Keratinocyte (primary cell): Measurements from ENCODE around the gene CACNG7. TPM values are rescaled to one million over a fixed set of nuclear protein-coding genes. Genes with fewer than 3 reads are reported as not detected.

Source experiments
- DNase-seq: peaks from one replicate; pipeline ENCODE4 v3.0.0-alpha.2; 2011; ENCODE audit warnings: low read depth, missing footprints, low spot score
- FAIRE-seq: peaks from 2 replicates; lab custom pipeline; 2011; peaks lifted over from hg19 to GRCh38; lab: Jason Lieb, UNC
- H2AFZ ChIP-seq: 2 replicates; pipeline ENCODE4 v1.6.0; 2012; ENCODE audit warnings: low read length, control low read depth, inconsistent platforms; ENCODE audit not compliant: control insufficient read depth
- H3K27ac ChIP-seq: 2 replicates; pipeline ENCODE4 v1.5.1; 2011; ENCODE audit warnings: low read length; ENCODE audit not compliant: control insufficient read depth, insufficient read depth
- H3K27me3 ChIP-seq: 3 replicates; pipeline ENCODE4 v1.6.0; 2011; ENCODE audit warnings: low read length; ENCODE audit not compliant: control insufficient read depth, insufficient read depth; ENCODE audit errors: extremely low read depth
- H3K36me3 ChIP-seq, 2 experiments: 2 replicates in 1 of 2; 3 replicates in 1 of 2; pipeline ENCODE4 v1.5.1; 2011; ENCODE audit warnings: low read length in 2 of 2, mild to moderate bottlenecking in 1 of 2; ENCODE audit not compliant: control insufficient read depth in 2 of 2, insufficient read depth in 2 of 2; ENCODE audit errors: extremely low read depth in 1 of 2
- H3K4me1 ChIP-seq: 3 replicates; pipeline ENCODE4 v1.5.1; 2011; ENCODE audit warnings: low read length; ENCODE audit not compliant: control insufficient read depth, insufficient read depth; ENCODE audit errors: extremely low read depth
- H3K4me2 ChIP-seq: 3 replicates; pipeline ENCODE4 v1.6.0; 2011; ENCODE audit warnings: low read depth, low read length; ENCODE audit not compliant: control insufficient read depth, insufficient read depth; ENCODE audit errors: extremely low read depth
- H3K4me3 ChIP-seq, 3 experiments: fragments of 200-600 bp in 1 of 3; sonication (generic) in 1 of 3; 2 replicates in 2 of 3; 3 replicates in 1 of 3; pipeline ENCODE4 v1.5.1; 2011 to 2016; ENCODE audit warnings: low read length in 3 of 3, mild to moderate bottlenecking in 3 of 3, control low read depth in 2 of 3, inconsistent platforms in 1 of 3, low read depth in 1 of 3, mixed read lengths in 1 of 3, mixed run types in 1 of 3, moderate library complexity in 1 of 3; ENCODE audit not compliant: control insufficient read depth in 2 of 3, insufficient read depth in 2 of 3; ENCODE audit errors: extremely low read depth in 1 of 3
- H3K79me2 ChIP-seq: 2 replicates; pipeline ENCODE4 v1.6.0; 2012; ENCODE audit warnings: low read length; ENCODE audit not compliant: control insufficient read depth, insufficient read depth
- H3K9ac ChIP-seq: 3 replicates; pipeline ENCODE4 v1.6.0; 2011; ENCODE audit warnings: low read length; ENCODE audit not compliant: control insufficient read depth, insufficient read depth; ENCODE audit errors: extremely low read depth
- H3K9me1 ChIP-seq: 3 replicates; pipeline ENCODE4 v1.6.0; 2011; ENCODE audit warnings: low read length; ENCODE audit not compliant: control insufficient read depth, insufficient read depth; ENCODE audit errors: extremely low read depth
- H3K9me3 ChIP-seq: 2 replicates; pipeline ENCODE4 v1.5.1; 2012; ENCODE audit warnings: low read depth, low read length; ENCODE audit not compliant: control insufficient read depth
- H4K20me1 ChIP-seq: 3 replicates; pipeline ENCODE4 v1.6.0; 2011; ENCODE audit warnings: low read length; ENCODE audit not compliant: control insufficient read depth, insufficient read depth; ENCODE audit errors: extremely low read depth
- EZH2 ChIP-seq: IDR thresholded peaks from one replicate; pipeline ENCODE4 v1.6.1; 2012; ENCODE audit warnings: inconsistent platforms, mild to moderate bottlenecking, low read length, moderate library complexity
- dilution Hi-C: fragments of 300-500 bp; cut with MboI; formaldehyde crosslinking; loops from one replicate; pipeline ENCODE4 v1.7.0; 2020; ENCODE audit warnings: low sequenced_read_pairs; ENCODE audit not compliant: extremely low pct_ligation_motif_present
- polyA plus RNA-seq, 5 experiments: library from polyadenylated mRNA; depleted of rRNA in 3 of 5; stranded (reverse) in 3 of 5; stranded (forward) in 1 of 5; unstranded in 1 of 5; fragments of >200 nt; gene quantifications; 1 replicate in 1 of 5; 2 replicates in 3 of 5; 3 replicates in 1 of 5; pipeline versions ENCODE4 v1.2.1 to v1.2.3, GENCODE V29; 2011 to 2012; ENCODE audit warnings: missing spikeins in 2 of 5, low read depth in 1 of 5, low replicate concordance in 1 of 5
- TF ChIP-seq, protein P1 (sequence below), 3 experiments: IDR thresholded peaks in 1 of 3; conservative IDR thresholded peaks in 1 of 3; optimal IDR thresholded peaks in 1 of 3; 2 replicates in 2 of 3; 3 replicates in 1 of 3; pipeline versions ENCODE3 to v1.5.1; 2011; ENCODE audit warnings: low read length in 3 of 3, mild to moderate bottlenecking in 3 of 3, moderate library complexity in 2 of 3, control low read depth in 1 of 3, inconsistent platforms in 1 of 3; ENCODE audit not compliant: insufficient read depth in 2 of 3; ENCODE audit errors: extremely low read depth in 1 of 3

The CACNG7 gene
- polyA plus RNA-seq, 1 donor (not counting 4 experiments of a cell fraction or from before 2014, with no cell fraction given) = not detected

DNA sequence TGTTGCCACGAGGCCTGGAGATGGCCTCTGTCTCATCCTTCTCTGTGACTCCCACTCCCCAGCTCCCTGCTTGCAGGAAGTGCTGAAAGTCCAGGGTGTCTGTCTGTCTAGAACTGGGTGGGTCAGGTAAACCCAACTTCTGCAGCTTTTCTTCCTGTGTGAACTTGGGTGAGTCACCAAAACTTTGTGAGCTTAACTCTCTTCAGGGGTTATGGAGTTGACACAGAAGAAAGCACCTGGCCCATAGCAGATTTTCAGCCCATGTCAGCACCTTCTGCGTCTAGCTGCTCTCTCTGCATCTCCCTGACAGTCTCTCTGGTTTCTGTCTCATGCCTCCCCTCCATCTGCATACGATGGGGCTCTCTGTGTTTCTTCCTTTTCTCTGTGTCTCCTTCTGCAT is 4.2 kb upstream of the CACNG7 start:
- Histone ChIP-seq H3K79me2 (no peaks in the 10 kb centered on the region), H4K20me1 (no peaks in the 10 kb centered on the region), H3K27me3 (peaks cover 32% of the 10 kb centered on the region), H3K9me3 (no peaks in the 10 kb centered on the region), H3K4me1 (peaks cover 2% of the 10 kb centered on the region), H3K9me1 (no peaks in the 10 kb centered on the region), H3K9ac (no peak overlapping the region), H2AFZ (no peak overlapping the region), H3K36me3 (no peaks in the 10 kb centered on the region), H3K4me3 (no peak overlapping the region), H3K4me2 (no peak overlapping the region), H3K27ac (no peak overlapping the region)
- FAIRE-seq (no peak), DNase-seq (no peak)
- no peak for TF ChIP-seq EZH2
- TF ChIP-seq, protein P1, sequence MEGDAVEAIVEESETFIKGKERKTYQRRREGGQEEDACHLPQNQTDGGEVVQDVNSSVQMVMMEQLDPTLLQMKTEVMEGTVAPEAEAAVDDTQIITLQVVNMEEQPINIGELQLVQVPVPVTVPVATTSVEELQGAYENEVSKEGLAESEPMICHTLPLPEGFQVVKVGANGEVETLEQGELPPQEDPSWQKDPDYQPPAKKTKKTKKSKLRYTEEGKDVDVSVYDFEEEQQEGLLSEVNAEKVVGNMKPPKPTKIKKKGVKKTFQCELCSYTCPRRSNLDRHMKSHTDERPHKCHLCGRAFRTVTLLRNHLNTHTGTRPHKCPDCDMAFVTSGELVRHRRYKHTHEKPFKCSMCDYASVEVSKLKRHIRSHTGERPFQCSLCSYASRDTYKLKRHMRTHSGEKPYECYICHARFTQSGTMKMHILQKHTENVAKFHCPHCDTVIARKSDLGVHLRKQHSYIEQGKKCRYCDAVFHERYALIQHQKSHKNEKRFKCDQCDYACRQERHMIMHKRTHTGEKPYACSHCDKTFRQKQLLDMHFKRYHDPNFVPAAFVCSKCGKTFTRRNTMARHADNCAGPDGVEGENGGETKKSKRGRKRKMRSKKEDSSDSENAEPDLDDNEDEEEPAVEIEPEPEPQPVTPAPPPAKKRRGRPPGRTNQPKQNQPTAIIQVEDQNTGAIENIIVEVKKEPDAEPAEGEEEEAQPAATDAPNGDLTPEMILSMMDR (optimal IDR thresholded peaks at IDR 0.05 in 1 of 3, IDR thresholded peaks at IDR 0.05 in 1 of 3, conservative IDR thresholded peaks at IDR 0.05 in 1 of 3; ENCODE audit: extremely low read depth in 1 of 3, insufficient read depth in 2 of 3, low read length in 3 of 3) = no peak
- dilution Hi-C loops = no loop called here

DNA sequence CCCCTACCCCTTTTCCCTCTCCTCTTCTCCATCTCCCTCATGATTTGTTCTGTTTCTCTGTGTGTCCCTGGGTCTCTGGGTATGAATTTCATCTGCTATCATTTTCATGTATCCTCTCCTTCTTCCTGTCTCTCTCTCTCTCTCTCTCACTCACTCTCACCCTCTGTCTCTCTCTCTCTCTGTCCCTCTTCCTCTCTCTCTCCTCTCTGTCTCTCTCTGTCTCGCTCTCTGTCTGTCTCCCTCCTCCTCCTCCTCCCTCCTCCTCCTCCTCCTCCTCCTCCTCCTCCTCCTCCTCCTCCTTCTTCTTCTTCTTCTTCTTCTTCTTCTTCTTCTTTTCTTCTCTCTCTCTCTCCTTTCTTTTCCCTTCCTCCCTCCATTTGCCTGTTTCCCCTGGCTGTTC is 3.3 kb upstream of the CACNG7 start:
- H3K4me2 ChIP-seq = no peak overlapping the region
- H3K9me3 ChIP-seq = no peaks in the 10 kb centered on the region
- peaks cover 41% of the 10 kb centered on the region for H3K27me3 ChIP-seq
- no peak for FAIRE-seq
- H3K79me2 ChIP-seq = no peaks in the 10 kb centered on the region
- H3K27ac ChIP-seq = no peak overlapping the region
- no peak overlapping the region for H3K4me3 ChIP-seq
- no peaks in the 10 kb centered on the region for H4K20me1 ChIP-seq
- dilution Hi-C loops = no loop called here
- no peaks in the 10 kb centered on the region for H3K9me1 ChIP-seq
- no peak overlapping the region for H3K9ac ChIP-seq
- peaks cover 2% of the 10 kb centered on the region for H3K4me1 ChIP-seq
- no peak for TF ChIP-seq EZH2
- TF ChIP-seq, protein P1 (optimal IDR thresholded peaks at IDR 0.05 in 1 of 3, IDR thresholded peaks at IDR 0.05 in 1 of 3, conservative IDR thresholded peaks at IDR 0.05 in 1 of 3; ENCODE audit: extremely low read depth in 1 of 3, insufficient read depth in 2 of 3, low read length in 3 of 3) = no peak
- H2AFZ ChIP-seq = no peak overlapping the region
- no peak for DNase-seq
- H3K36me3 ChIP-seq = no peaks in the 10 kb centered on the region
